Stimulated activated effector memory CD8-positive, alpha-beta T cell treated with anti-CD3 and anti-CD28 coated beads, Interleukin-12 subunit alpha, Interleukin-12 subunit beta, amount 100 ng/mL, for 72 hours (primary cell): ENCODE results near the gene KCNJ14.
"Not testable (repeated sequence)": the region's sequence is repeated elsewhere in the genome, so short reads cannot be mapped to it uniquely, and the experiment has no call there.

ENCODE experiments used
- ATAC-seq: fragments of 150-1000 bp; cut with Tn5 transposase; 2 replicates; pipeline ENCODE4 v1.10.0; 2021
- DNase-seq, 2 donors: peaks; one replicate each; pipeline ENCODE4 v3.0.0; 2021 to 2022; ENCODE audit warnings: low spot score in 2 of 2
- H3K27ac Mint-ChIP-seq: one replicate; pipeline ENCODE4 v1.8.0; 2022; ENCODE audit warnings: mild to moderate bottlenecking, mixed read lengths
- H3K36me3 Mint-ChIP-seq: one replicate; pipeline ENCODE4 v1.8.0; 2022; ENCODE audit warnings: mild to moderate bottlenecking, mixed read lengths
- H3K4me1 Mint-ChIP-seq: one replicate; pipeline ENCODE4 v1.8.0; 2022; ENCODE audit warnings: mixed read lengths
- H3K4me3 Mint-ChIP-seq: one replicate; pipeline ENCODE4 v1.8.0; 2022; ENCODE audit warnings: mild to moderate bottlenecking, mixed read lengths
- H3K9me3 Mint-ChIP-seq: one replicate; pipeline ENCODE4 v1.8.0; 2022; ENCODE audit warnings: mixed read lengths

Gene KCNJ14

GRCh38 chr19:48487544-48487943, 32.2 kb downstream of the KCNJ14 start:
- Mint-ChIP-seq H3K4me3 (no peak overlapping the region), H3K4me1 (peaks cover 17% of the 10 kb centered on the region), H3K9me3 (no peaks in the 10 kb centered on the region), H3K27ac (no peak overlapping the region), H3K36me3 (peaks cover 15% of the 10 kb centered on the region)
- ATAC-seq: no peak
- DNase-seq: no peak

GRCh38 chr19:48487948-48488347, 32.6 kb downstream of the KCNJ14 start:
- Mint-ChIP-seq H3K4me3 (no peak overlapping the region), H3K27ac (no peak overlapping the region), H3K4me1 (peaks cover 21% of the 10 kb centered on the region), H3K36me3 (peaks cover 19% of the 10 kb centered on the region), H3K9me3 (no peaks in the 10 kb centered on the region)
- no peak for ATAC-seq
- DNase-seq: no peak

- not testable (repeated sequence) for DNase-seq, H3K9me3 Mint-ChIP-seq, H3K27ac Mint-ChIP-seq, ATAC-seq, H3K4me3 Mint-ChIP-seq
- H3K36me3 Mint-ChIP-seq: peaks cover 20% of the 10 kb centered on the region
- peaks cover 23% of the 10 kb centered on the region for H3K4me1 Mint-ChIP-seq
Measured at GRCh38 chr19:48488478-48488877, 33.1 kb downstream of the KCNJ14 start.

GRCh38 chr19:48489608-48490216, 34.3 kb downstream of the KCNJ14 start:
- Mint-ChIP-seq H3K4me3 (peak overlapping the region; percentile 62), H3K27ac (no peak overlapping the region), H3K36me3 (peaks cover 20% of the 10 kb centered on the region), H3K9me3 (no peaks in the 10 kb centered on the region), H3K4me1 (peaks cover 29% of the 10 kb centered on the region)
- ATAC-seq: peak; percentile 60
- DNase-seq: peak; percentile 93 to 94

DNA sequence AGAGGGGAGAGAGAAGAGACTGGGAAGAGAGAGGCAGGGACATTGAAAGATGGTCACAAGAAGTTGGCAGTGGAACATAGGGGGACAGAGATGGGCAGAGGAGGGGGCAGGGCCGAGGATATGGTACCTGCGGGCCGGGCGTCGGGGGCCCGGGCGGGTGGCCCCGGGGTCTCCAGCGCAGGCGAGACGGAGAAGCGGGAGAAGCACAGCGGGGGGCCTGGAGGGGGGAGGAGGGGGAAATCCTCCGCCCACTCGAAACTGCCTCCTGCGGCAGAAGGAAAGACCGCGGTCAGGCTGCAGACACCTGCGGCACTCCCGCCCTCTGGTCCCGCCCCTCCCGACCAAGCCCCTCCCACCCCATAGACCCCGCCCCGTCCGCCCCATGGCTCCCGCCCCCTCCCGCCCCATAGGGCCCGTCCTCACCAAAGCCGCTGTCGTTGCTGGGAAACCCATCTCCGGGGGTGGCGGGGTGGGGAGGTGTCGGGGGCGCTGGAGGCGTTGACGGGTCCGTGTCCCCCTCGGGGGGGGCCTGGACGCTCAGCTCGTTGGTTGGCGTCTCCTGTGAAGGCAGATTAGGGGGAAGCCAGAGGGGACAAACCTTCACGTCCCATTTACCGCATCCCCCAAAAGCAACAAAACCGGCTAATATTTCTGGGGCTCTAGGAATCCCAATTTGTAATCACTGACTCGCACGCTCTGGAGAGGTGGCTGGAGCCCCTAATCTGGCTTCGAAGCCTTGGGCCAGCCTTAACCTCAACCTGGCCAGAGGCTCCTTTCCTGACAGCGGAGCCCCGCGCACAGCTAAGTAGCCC, 35.8 kb downstream of the KCNJ14 start:
- peaks cover 29% of the 10 kb centered on the region for H3K4me1 Mint-ChIP-seq
- peak overlapping the region; percentile 75 for H3K4me3 Mint-ChIP-seq
- no peak overlapping the region for H3K27ac Mint-ChIP-seq
- H3K36me3 Mint-ChIP-seq: peaks cover 20% of the 10 kb centered on the region
- ATAC-seq (no peak), DNase-seq (no peak)
- H3K9me3 Mint-ChIP-seq: no peaks in the 10 kb centered on the region

DNA sequence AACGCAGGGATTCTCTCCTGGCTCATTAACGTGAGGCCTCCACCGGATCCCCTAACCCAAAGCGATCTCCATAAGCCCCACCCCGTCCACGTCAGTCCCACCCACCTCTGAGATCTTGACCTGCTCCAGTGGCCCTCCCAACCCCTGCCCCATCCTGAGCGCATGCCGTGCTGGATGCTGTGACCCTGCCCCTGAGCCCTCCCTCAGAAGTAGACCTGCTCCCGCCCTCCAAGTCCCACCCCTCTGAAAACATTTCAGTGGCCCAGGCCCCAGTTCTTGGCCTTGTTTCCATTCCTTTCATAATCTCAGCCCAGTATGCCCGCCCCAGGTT, 36.4 kb downstream of the KCNJ14 start:
- H3K4me1 Mint-ChIP-seq: peaks cover 29% of the 10 kb centered on the region
- ATAC-seq (no peak), DNase-seq (no peak)
- H3K4me3 Mint-ChIP-seq: peak overlapping the region; percentile 75
- H3K36me3 Mint-ChIP-seq: peaks cover 20% of the 10 kb centered on the region
- H3K9me3 Mint-ChIP-seq: no peaks in the 10 kb centered on the region
- H3K27ac Mint-ChIP-seq: no peak overlapping the region

DNA sequence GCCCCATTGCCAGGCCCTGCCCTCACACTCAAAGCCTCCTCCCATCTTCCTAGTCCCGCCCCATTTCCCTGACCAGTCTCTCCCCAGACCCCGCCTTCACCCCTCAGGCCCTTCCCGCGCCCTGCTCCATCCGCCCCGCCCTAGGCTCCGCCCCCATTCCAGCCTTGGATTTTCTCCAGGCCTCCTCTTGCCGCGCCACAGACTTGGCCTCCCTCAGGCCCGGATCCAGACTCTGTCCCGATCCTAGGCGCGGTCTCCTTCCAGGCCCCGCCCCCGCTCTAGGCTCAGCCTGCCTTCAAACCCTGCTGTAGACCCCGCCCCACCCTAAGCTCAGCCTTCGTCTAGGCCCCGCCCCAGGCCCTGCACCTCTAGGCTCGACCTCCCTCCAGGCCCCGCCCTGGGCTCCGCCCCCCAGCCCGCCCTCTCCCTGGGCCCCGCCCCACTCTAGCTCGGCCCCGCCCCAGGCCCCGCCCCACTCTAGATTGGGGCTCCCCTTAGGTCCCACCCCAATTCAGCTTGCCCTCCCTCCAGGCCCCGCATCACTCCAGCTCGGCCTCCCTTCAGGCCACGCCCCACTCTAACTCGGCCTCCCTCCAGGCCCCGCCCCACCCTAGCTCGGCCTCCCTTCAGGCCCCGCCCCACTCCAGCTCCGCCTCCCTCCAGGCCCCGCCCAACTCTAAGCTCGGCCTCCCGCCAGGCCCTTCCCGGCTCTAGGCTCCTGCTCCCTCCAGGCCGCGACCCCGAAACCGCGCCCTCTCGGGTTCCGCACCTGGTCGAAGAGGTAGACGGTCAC, 37.7 kb downstream of the KCNJ14 start:
- Mint-ChIP-seq H3K9me3 (no peaks in the 10 kb centered on the region), H3K27ac (peak overlapping the region; percentile 62), H3K36me3 (peaks cover 20% of the 10 kb centered on the region), H3K4me3 (peak overlapping the region; percentile 75), H3K4me1 (peaks cover 29% of the 10 kb centered on the region)
- ATAC-seq (peak; percentile 80), DNase-seq (peak; percentile 69 to 89)

DNA sequence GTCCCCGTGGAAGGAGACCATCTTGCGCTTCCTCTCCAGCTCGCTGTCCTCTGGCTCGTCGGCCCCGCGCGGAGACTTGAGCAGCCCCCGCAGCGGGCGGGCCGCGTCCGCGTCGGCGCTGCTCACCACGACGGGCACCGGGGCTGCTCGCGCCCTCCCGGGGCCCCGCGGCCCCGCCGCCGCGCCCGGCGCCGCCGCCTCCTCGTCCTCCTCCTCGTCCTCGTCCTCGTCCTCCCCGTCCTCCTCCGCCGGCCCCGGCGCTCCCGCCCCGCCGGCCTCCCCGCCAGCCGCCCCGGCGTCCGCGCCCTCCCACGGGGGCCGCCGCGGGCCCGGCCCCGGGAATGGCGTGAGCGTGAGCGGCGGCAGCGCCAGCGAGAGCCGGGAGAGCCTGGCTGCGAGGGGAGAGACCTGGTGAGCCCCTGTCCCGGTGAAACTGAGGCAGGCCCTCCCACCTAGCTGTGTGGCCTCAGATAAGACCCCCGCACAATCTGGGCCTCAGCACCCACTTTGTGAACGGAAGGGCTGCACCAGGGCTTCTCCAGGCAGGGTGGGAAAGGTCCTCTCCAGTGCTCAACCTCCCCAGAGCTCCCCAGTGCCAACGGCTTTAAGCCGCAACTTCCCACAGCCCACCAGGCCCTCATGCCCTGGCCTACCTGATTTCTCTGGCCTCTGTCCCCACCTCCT, 38.5 kb downstream of the KCNJ14 start:
- ATAC-seq: peak; percentile 33

GRCh38 chr19:48495396-48495795, 40.0 kb downstream of the KCNJ14 start:
- H3K4me1 Mint-ChIP-seq: peaks cover 31% of the 10 kb centered on the region
- peak overlapping the region; percentile 75 for H3K4me3 Mint-ChIP-seq
- no peak overlapping the region for H3K27ac Mint-ChIP-seq
- ATAC-seq: no peak
- H3K36me3 Mint-ChIP-seq: peaks cover 20% of the 10 kb centered on the region
- H3K9me3 Mint-ChIP-seq: no peaks in the 10 kb centered on the region
- no peak for DNase-seq

More for the DNA sequence above, 38.5 kb downstream of the KCNJ14 start:
- DNase-seq: no peak
- no peak overlapping the region for H3K27ac Mint-ChIP-seq
- no peaks in the 10 kb centered on the region for H3K9me3 Mint-ChIP-seq
- peaks cover 29% of the 10 kb centered on the region for H3K4me1 Mint-ChIP-seq
- peak overlapping the region; percentile 75 for H3K4me3 Mint-ChIP-seq
- H3K36me3 Mint-ChIP-seq: peaks cover 20% of the 10 kb centered on the region

- H3K4me3 Mint-ChIP-seq: no peak overlapping the region
- no peak for ATAC-seq
- no peak for DNase-seq
- H3K4me1 Mint-ChIP-seq: peaks cover 33% of the 10 kb centered on the region
- H3K36me3 Mint-ChIP-seq: peaks cover 9% of the 10 kb centered on the region
- no peak overlapping the region for H3K27ac Mint-ChIP-seq
- no peaks in the 10 kb centered on the region for H3K9me3 Mint-ChIP-seq
Measured at GRCh38 chr19:48496959-48497727, 41.8 kb downstream of the KCNJ14 start.

GRCh38 chr19:48497728-48498594, 42.6 kb downstream of the KCNJ14 start:
- no peak overlapping the region for H3K27ac Mint-ChIP-seq
- H3K4me3 Mint-ChIP-seq: no peak overlapping the region
- H3K36me3 Mint-ChIP-seq: peaks cover 1% of the 10 kb centered on the region
- no peaks in the 10 kb centered on the region for H3K9me3 Mint-ChIP-seq
- peaks cover 28% of the 10 kb centered on the region for H3K4me1 Mint-ChIP-seq
- DNase-seq (no peak), ATAC-seq (no peak)

- H3K4me3 Mint-ChIP-seq: no peak overlapping the region
- H3K27ac Mint-ChIP-seq: no peak overlapping the region
- no peaks in the 10 kb centered on the region for H3K9me3 Mint-ChIP-seq
- peaks cover 33% of the 10 kb centered on the region for H3K4me1 Mint-ChIP-seq
- ATAC-seq (no peak), DNase-seq (no peak)
- H3K36me3 Mint-ChIP-seq: no peaks in the 10 kb centered on the region
Measured at GRCh38 chr19:48498595-48499311, 43.4 kb downstream of the KCNJ14 start.

DNA sequence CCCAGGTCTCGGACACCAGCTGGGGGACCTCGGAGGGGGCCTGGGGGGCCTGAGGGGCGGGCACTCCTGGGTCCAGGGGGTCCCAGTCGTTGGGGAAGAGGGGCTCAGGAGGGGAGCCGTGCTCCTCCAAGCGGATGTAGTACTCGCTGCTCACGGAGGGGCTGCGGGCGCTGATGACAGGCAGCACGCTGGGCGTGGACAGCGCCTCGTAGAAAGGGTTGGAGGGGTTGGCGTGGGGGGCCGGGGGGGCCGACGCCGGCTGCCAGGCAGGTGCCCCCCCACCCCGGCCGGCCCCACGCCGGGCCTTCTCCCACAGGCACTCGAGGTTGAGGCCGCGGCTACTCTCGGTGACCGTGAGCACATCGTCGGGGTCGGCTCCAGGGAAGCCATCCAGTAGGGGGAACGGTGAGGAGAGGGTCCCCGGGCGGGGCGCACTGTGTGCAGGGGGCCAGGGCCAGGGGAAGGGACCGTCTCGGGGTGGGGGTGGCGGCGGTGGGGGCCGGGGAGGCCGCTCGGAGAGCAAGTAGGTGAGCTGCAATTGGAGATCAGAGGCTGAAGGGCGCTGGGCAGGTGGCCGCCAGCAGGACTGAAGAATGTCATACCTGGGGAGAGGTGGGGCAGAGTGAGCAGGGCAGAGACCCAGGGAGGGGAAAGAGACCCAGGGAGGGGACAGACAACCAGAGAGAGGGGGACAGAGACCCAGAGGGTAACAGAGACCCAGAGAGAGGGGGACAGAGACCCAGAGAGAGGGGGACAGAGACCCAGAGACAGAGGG, 44.1 kb downstream of the KCNJ14 start:
- peak overlapping the region; percentile 72 for H3K27ac Mint-ChIP-seq

More for the DNA sequence above, 44.1 kb downstream of the KCNJ14 start:
- ATAC-seq: no peak
- DNase-seq: no peak
- Mint-ChIP-seq H3K9me3 (no peaks in the 10 kb centered on the region), H3K4me3 (peak overlapping the region; percentile 44), H3K36me3 (no peaks in the 10 kb centered on the region), H3K4me1 (peaks cover 27% of the 10 kb centered on the region)
